Kidney (tissue), 14 donors: ENCODE results near the gene THRB. TPM values are rescaled to one million over a fixed set of nuclear protein-coding genes. Genes with fewer than 3 reads are reported as not detected.
A peak's percentile ranks its signal among the peaks of the same experiment; 100 is the strongest.

Experiments used
- DNase-seq, 5 donors: peaks; one replicate each; pipeline ENCODE4 v3.0.0-alpha.2; 2013 to 2020
- FAIRE-seq: peaks from 2 replicates; lab custom pipeline; 2012; peaks lifted over from hg19 to GRCh38; lab: Jason Lieb, UNC
- H3K27ac ChIP-seq, 2 donors: one replicate each; pipeline ENCODE4 v1.7.0; 2013; ENCODE audit warnings: low read depth in 2 of 2, low read length in 2 of 2, inconsistent platforms in 1 of 2
- H3K27me3 ChIP-seq: one replicate; pipeline ENCODE4 v1.7.1; 2013; ENCODE audit warnings: low read length, inconsistent platforms; ENCODE audit not compliant: control insufficient read depth, insufficient read depth
- H3K36me3 ChIP-seq, 3 donors: one replicate each; pipeline versions ENCODE4 v1.7.0 to v1.7.1; 2013; ENCODE audit warnings: low read length in 3 of 3, control low read depth in 1 of 3, inconsistent platforms in 1 of 3; ENCODE audit not compliant: insufficient read depth in 3 of 3, control insufficient read depth in 2 of 3
- H3K4me1 ChIP-seq, 3 donors: one replicate each; pipeline versions ENCODE4 v1.7.0 to v1.7.1; 2013; ENCODE audit warnings: low read length in 3 of 3, inconsistent platforms in 1 of 3, low read depth in 1 of 3; ENCODE audit not compliant: control insufficient read depth in 2 of 3, insufficient read depth in 2 of 3
- H3K4me3 ChIP-seq, 3 donors: one replicate each; pipeline versions ENCODE4 v1.7.0 to v1.8.1; 2013; ENCODE audit warnings: low read length in 3 of 3, control low read depth in 1 of 3, inconsistent platforms in 1 of 3
- H3K9ac ChIP-seq, 3 donors: one replicate each; pipeline versions ENCODE4 v1.7.0 to v1.7.1; 2013; ENCODE audit warnings: low read length in 3 of 3, control low read depth in 1 of 3, inconsistent platforms in 1 of 3
- H3K9me3 ChIP-seq, 3 donors: one replicate each; pipeline versions ENCODE4 v1.7.0 to v1.7.1; 2013; ENCODE audit warnings: low read length in 3 of 3, control low read depth in 1 of 3, inconsistent platforms in 1 of 3; ENCODE audit not compliant: control insufficient read depth in 2 of 3, insufficient read depth in 1 of 3
- intact Hi-C: fragments of 100-400 bp; cut with DNase I; formaldehyde crosslinking; loops from one replicate; pipeline ENCODE4 v1.11.1; 2022
- polyA plus RNA-seq: library from polyadenylated mRNA; stranded (reverse); fragments of 350-450 nt; fragmentation: Illumina TruSeq; extraction: RNeasy Lipid Tissue Mini Kit (QIAGEN cat#74804); gene quantifications from one replicate; pipeline ENCODE4 v1.2.3, GENCODE V29; 2014; ENCODE audit warnings: low read depth, low replicate concordance; ENCODE audit not compliant: insufficient read depth
- total RNA-seq: library from RNA; stranded (reverse); fragmentation: NEBNext Ultra II Directional; extraction: Animal tissue kit (Norgen Biotek cat#: 25700); gene quantifications from one replicate; pipeline ENCODE4 v1.2.1, GENCODE V29; 2021
- TF ChIP-seq, protein P1 (sequence below): IDR thresholded peaks from 3 replicates; pipeline ENCODE4 v1.5.1; 2012; ENCODE audit warnings: mild to moderate bottlenecking, moderate library complexity, borderline replicate concordance; ENCODE audit not compliant: insufficient read depth; ENCODE audit errors: extremely low read depth
- donor health status: control.
- donor health status: control.
- donor health status: control.
- donor health status: control.
- donor health status: control.
- donor health status: DM: yes; HTN: yes; CAD: no.
- donor health status: Normal renal cell carcinoma (clear cell type).

Gene THRB
- total and polyA plus RNA-seq, 2 donors from 2014 or later: 4.5 to 17.2 TPM

DNA sequence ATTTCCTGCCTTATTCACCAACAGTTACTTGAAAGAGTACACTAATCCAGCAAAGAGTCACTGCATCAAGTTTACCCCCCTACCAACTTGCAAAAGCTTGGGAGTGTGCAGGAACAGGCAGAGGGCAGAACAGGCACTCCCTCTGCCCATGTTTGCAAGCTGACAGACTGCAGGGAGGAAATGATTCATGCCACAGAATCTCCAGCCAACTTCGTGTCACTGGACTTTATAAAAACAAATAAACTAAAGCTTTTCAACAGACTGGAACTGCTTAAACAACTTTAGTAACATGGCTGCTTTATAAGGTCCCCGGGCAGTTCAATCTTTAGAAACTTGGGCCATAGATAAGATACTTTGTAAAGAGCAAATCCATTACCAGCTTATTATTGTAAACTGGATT is 129.5 kb downstream of the THRB start:
- TF ChIP-seq, protein P1, sequence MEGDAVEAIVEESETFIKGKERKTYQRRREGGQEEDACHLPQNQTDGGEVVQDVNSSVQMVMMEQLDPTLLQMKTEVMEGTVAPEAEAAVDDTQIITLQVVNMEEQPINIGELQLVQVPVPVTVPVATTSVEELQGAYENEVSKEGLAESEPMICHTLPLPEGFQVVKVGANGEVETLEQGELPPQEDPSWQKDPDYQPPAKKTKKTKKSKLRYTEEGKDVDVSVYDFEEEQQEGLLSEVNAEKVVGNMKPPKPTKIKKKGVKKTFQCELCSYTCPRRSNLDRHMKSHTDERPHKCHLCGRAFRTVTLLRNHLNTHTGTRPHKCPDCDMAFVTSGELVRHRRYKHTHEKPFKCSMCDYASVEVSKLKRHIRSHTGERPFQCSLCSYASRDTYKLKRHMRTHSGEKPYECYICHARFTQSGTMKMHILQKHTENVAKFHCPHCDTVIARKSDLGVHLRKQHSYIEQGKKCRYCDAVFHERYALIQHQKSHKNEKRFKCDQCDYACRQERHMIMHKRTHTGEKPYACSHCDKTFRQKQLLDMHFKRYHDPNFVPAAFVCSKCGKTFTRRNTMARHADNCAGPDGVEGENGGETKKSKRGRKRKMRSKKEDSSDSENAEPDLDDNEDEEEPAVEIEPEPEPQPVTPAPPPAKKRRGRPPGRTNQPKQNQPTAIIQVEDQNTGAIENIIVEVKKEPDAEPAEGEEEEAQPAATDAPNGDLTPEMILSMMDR: peak; percentile 32
- H3K4me3 ChIP-seq: peak overlapping the region in 1 of 3 donors; percentile 2
- FAIRE-seq (peak; percentile 64), DNase-seq (peak in 4 of 5 donors; percentile 50 to 79 (median 64))
- H3K4me1 ChIP-seq: peaks cover 0 to 33% (median 9%) of the 10 kb centered on the region in 3 donors
- no peaks in the 10 kb centered on the region for H3K27me3 ChIP-seq
- H3K27ac ChIP-seq: peak overlapping the region in 1 of 2 donors; percentile 37
- no peaks in the 10 kb centered on the region for H3K9me3 ChIP-seq
- intact Hi-C loops: no loop called here
- H3K36me3 ChIP-seq: no peaks in the 10 kb centered on the region
- H3K9ac ChIP-seq: no peak overlapping the region

GRCh38 chr3:24364359-24364758 is 130.3 kb downstream of the THRB start:
- peaks cover 0 to 36% (median 9%) of the 10 kb centered on the region in 3 donors for H3K4me1 ChIP-seq
- no peaks in the 10 kb centered on the region for H3K9me3 ChIP-seq
- H3K27ac ChIP-seq: no peak overlapping the region
- no peak overlapping the region for H3K9ac ChIP-seq
- TF ChIP-seq, protein P1: no peak
- intact Hi-C loops: no loop called here
- no peak overlapping the region for H3K4me3 ChIP-seq
- no peak for FAIRE-seq
- no peaks in the 10 kb centered on the region for H3K36me3 ChIP-seq
- DNase-seq: no peak
- no peaks in the 10 kb centered on the region for H3K27me3 ChIP-seq

DNA sequence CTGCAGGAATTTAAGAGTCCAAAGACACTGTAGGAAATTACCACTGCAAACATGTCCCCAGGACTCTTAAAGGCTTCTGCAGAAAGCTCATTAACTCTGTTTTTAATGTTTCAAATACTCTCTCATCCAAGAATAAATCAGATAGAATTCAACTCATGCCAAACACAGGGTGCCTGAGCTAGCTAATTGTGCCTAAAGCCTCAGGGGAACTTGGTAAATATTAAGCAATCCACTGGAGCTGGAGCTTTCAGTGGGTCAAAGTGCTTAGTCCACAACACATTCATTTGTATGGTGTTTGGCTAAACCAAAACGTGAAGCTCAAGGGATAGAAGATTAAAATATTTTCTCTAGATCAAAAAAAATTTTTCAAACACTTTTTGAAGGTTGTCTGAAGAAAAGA is 131.4 kb downstream of the THRB start:
- TF ChIP-seq, protein P1: no peak
- Histone ChIP-seq H3K4me3 (no peak overlapping the region), H3K9me3 (no peaks in the 10 kb centered on the region), H3K9ac (no peak overlapping the region), H3K27me3 (no peaks in the 10 kb centered on the region), H3K27ac (peak overlapping the region; percentile 2 to 52), H3K4me1 (peaks cover 0 to 36% (median 9%) of the 10 kb centered on the region in 3 donors), H3K36me3 (no peaks in the 10 kb centered on the region)
- intact Hi-C loops: no loop called here
- DNase-seq: peak in 2 of 5 donors; percentile 48 to 51
- FAIRE-seq: peak; percentile 81

GRCh38 chr3:24361623-24362022 is 133.0 kb downstream of the THRB start:
- TF ChIP-seq, protein P1: no peak
- no peaks in the 10 kb centered on the region for H3K9me3 ChIP-seq
- intact Hi-C loops: no loop called here
- H3K9ac ChIP-seq: no peak overlapping the region
- H3K4me1 ChIP-seq: peaks cover 0 to 36% (median 9%) of the 10 kb centered on the region in 3 donors
- DNase-seq: no peak
- H3K4me3 ChIP-seq: no peak overlapping the region
- no peak for FAIRE-seq
- no peak overlapping the region for H3K27ac ChIP-seq
- H3K27me3 ChIP-seq: no peaks in the 10 kb centered on the region
- H3K36me3 ChIP-seq: no peaks in the 10 kb centered on the region
